HCT116 (cell line): ENCODE measurements around the gene TSPYL6. TPM values are rescaled to one million over a fixed set of nuclear protein-coding genes. Genes with fewer than 3 reads are reported as not detected.

Source experiments
- ATAC-seq: fragments of 200-7000 bp; cut with Tn5 transposase; 2 replicates; pipeline ENCODE4 v1.9.1; 2020; ENCODE audit warnings: mild to moderate bottlenecking, moderate library complexity
- BruUV-seq: library from RNA; stranded (reverse); fragments of 400-500 nt; replicated peaks from 2 replicates; lab custom pipeline; 2021; lab: Mats Ljungman, UMichigan
- CTCF ChIA-PET: fragments of 300-600 bp; sonication (Branson Sonifier 250); formaldehyde crosslinking; loops from one replicate; lab custom pipeline; 2021; ENCODE audit warnings: antibody characterized with exemption; lab: Charles Lee
- POLR2A ChIA-PET: fragments of 300-600, 350-600 bp; sonication (Branson Sonifier 250); formaldehyde crosslinking; loops from one replicate; lab custom pipeline; 2021; ENCODE audit warnings: antibody characterized with exemption; lab: Charles Lee
- RAD21 ChIA-PET, 2 experiments: fragments of 300-600 bp; sonication (Branson Sonifier 250); formaldehyde crosslinking; loops; one replicate each; lab custom pipeline; 2023; ENCODE audit warnings: low total read pairs in 2 of 2; ENCODE audit not compliant: uncharacterized antibody in 2 of 2, unreplicated experiment in 2 of 2, low non-redundant PET in 1 of 2; lab: Charles Lee
- DNase-seq: peaks from one replicate; pipeline ENCODE4 v3.0.0-alpha.2; 2010; ENCODE audit warnings: low read depth, low spot score
- H2AFZ ChIP-seq: fragments of 200-600 bp; shearing (Covaris generic), sonication (generic); 2 replicates; pipeline ENCODE4 v1.6.1; 2017; ENCODE audit warnings: low read depth, mixed run types, mixed read lengths, antibody characterized with exemption, low read length; ENCODE audit not compliant: poor library complexity, severe bottlenecking
- H3K27ac ChIP-seq: 2 replicates; pipeline ENCODE4 v1.5.1; 2012; ENCODE audit warnings: low read depth, low read length
- H3K27me3 ChIP-seq: fragments of 200-600 bp; sonication (generic); 2 replicates; pipeline ENCODE4 v1.6.1; 2016; ENCODE audit warnings: mixed run types, low read length, mixed read lengths; ENCODE audit not compliant: insufficient read depth
- H3K36me3 ChIP-seq, 2 experiments: fragments of 200-500 bp in 1 of 2; fragments of 200-600 bp in 1 of 2; sonication (Bioruptor generic) in 1 of 2; sonication (generic) in 1 of 2; 2 replicates each; pipeline versions ENCODE4 v1.5.1 to v1.6.1; 2014 to 2016; ENCODE audit warnings: low read length in 2 of 2, inconsistent platforms in 1 of 2, mixed read lengths in 1 of 2, mixed run types in 1 of 2; ENCODE audit not compliant: insufficient read depth in 2 of 2, control insufficient read depth in 1 of 2
- H3K4me1 ChIP-seq, 2 experiments: fragments of 200-600 bp in 1 of 2; sonication (generic) in 1 of 2; 2 replicates each; pipeline versions ENCODE4 v1.5.1 to v1.6.1; 2012 to 2017; ENCODE audit warnings: low read length in 2 of 2, inconsistent platforms in 1 of 2, mild to moderate bottlenecking in 1 of 2, mixed read lengths in 1 of 2, mixed run types in 1 of 2, moderate library complexity in 1 of 2; ENCODE audit not compliant: insufficient read depth in 2 of 2, control insufficient read depth in 1 of 2
- H3K4me2 ChIP-seq: fragments of 200-600 bp; sonication (generic); 2 replicates; pipeline ENCODE4 v1.6.1; 2017; ENCODE audit warnings: mixed run types, low read length, mixed read lengths
- H3K4me3 ChIP-seq, 2 experiments: fragments of 200-600 bp in 1 of 2; sonication (generic) in 1 of 2; replicated peaks in 1 of 2; 2 replicates each; pipeline ENCODE4 v1.5.1; 2011 to 2016; ENCODE audit warnings: low read length in 2 of 2, control low read depth in 1 of 2, low read depth in 1 of 2, mild to moderate bottlenecking in 1 of 2, mixed read lengths in 1 of 2, mixed run types in 1 of 2
- H3K79me2 ChIP-seq: fragments of 200-600 bp; sonication (generic); 2 replicates; pipeline ENCODE4 v1.6.1; 2017; ENCODE audit warnings: mild to moderate bottlenecking, mixed run types, low read length, moderate library complexity, mixed read lengths; ENCODE audit not compliant: insufficient read depth
- H3K9ac ChIP-seq: fragments of 200-600 bp; sonication (generic); 2 replicates; pipeline ENCODE4 v1.6.1; 2016; ENCODE audit warnings: low read length, mixed read lengths
- H3K9me2 ChIP-seq: fragments of 200-600 bp; sonication (generic), shearing (Covaris generic); 2 replicates; pipeline ENCODE4 v1.6.1; 2017; ENCODE audit warnings: mixed run types, mild to moderate bottlenecking, moderate library complexity; ENCODE audit not compliant: insufficient read depth
- H3K9me3 ChIP-seq, 2 experiments: fragments of 200-500 bp in 1 of 2; fragments of 200-600 bp in 1 of 2; sonication (Bioruptor generic) in 1 of 2; sonication (generic) in 1 of 2; 2 replicates each; pipeline ENCODE4 v1.6.1; 2014 to 2017; ENCODE audit warnings: low read length in 2 of 2, mixed read lengths in 2 of 2, inconsistent platforms in 1 of 2, low read depth in 1 of 2, mild to moderate bottlenecking in 1 of 2, mixed run types in 1 of 2, moderate library complexity in 1 of 2; ENCODE audit not compliant: control insufficient read depth in 1 of 2, insufficient read depth in 1 of 2
- H4K20me1 ChIP-seq: fragments of 200-600 bp; sonication (generic), shearing (Covaris generic); 2 replicates; pipeline ENCODE4 v1.6.1; 2017; ENCODE audit warnings: mixed run types, mild to moderate bottlenecking, moderate library complexity; ENCODE audit not compliant: insufficient read depth
- CBX3 ChIP-seq: IDR thresholded peaks from 2 replicates; pipeline ENCODE4 v1.6.1; 2012; ENCODE audit warnings: low read depth
- EGR1 ChIP-seq: IDR thresholded peaks from 2 replicates; pipeline ENCODE4 v1.6.1; 2012; ENCODE audit warnings: low read depth
- ELF1 ChIP-seq: IDR thresholded peaks from 2 replicates; pipeline ENCODE4 v1.6.1; 2012; ENCODE audit warnings: low read depth, borderline replicate concordance
- EZH2 ChIP-seq: fragments of 200-600 bp; sonication (generic); IDR thresholded peaks from 2 replicates; pipeline ENCODE4 v1.6.1; 2017; ENCODE audit warnings: antibody characterized with exemption, mixed run types
- FOSL1 ChIP-seq: IDR thresholded peaks from 2 replicates; pipeline ENCODE4 v1.6.1; 2012; ENCODE audit warnings: low read depth
- JUND ChIP-seq: IDR thresholded peaks from 2 replicates; pipeline ENCODE4 v1.6.1; 2012
- POLR2A ChIP-seq: IDR thresholded peaks from 2 replicates; pipeline ENCODE4 v1.7.0; 2011; ENCODE audit warnings: borderline replicate concordance; ENCODE audit not compliant: insufficient read depth, insufficient read length; ENCODE audit errors: extremely low read depth
- POLR2AphosphoS5 ChIP-seq: IDR thresholded peaks from 2 replicates; pipeline ENCODE4 v1.6.1; 2011; ENCODE audit warnings: mild to moderate bottlenecking, low read depth, low read length, moderate library complexity
- RAD21 ChIP-seq: IDR thresholded peaks from 2 replicates; pipeline ENCODE4 v1.6.1; 2012; ENCODE audit warnings: low read depth, mild to moderate bottlenecking
- SP1 ChIP-seq: IDR thresholded peaks from 2 replicates; pipeline ENCODE4 v1.6.1; 2012; ENCODE audit warnings: low read depth
- SRF ChIP-seq: IDR thresholded peaks from 2 replicates; pipeline ENCODE4 v1.6.1; 2012; ENCODE audit warnings: low read depth
- intact Hi-C: fragments of 100-400 bp; cut with micrococcal nuclease; formaldehyde crosslinking; loops from 2 replicates; pipeline ENCODE4 v1.10.0; 2022
- total RNA-seq: library from RNA; stranded (reverse); gene quantifications from one replicate; pipeline ENCODE4 v1.2.1, GENCODE V29; 2021; ENCODE audit not compliant: unreplicated experiment
- TF ChIP-seq, protein P1 (sequence below): IDR thresholded peaks from 2 replicates; pipeline ENCODE4 v1.6.1; 2012; ENCODE audit warnings: low read depth
- TF ChIP-seq, protein P2 (sequence below): IDR thresholded peaks from 2 replicates; pipeline ENCODE4 v1.6.1; 2012
- TF ChIP-seq, protein P3 (sequence below): IDR thresholded peaks from 2 replicates; pipeline ENCODE4 v1.6.1; 2012
- TF ChIP-seq, protein P4 (sequence below): IDR thresholded peaks from 2 replicates; pipeline ENCODE4 v1.6.1; 2011; ENCODE audit warnings: mild to moderate bottlenecking, low read length, moderate library complexity; ENCODE audit not compliant: insufficient replicate concordance; ENCODE audit errors: extremely low read depth

Gene TSPYL6
- total RNA-seq, 1 experiment from 2014 or later = not detected

DNA sequence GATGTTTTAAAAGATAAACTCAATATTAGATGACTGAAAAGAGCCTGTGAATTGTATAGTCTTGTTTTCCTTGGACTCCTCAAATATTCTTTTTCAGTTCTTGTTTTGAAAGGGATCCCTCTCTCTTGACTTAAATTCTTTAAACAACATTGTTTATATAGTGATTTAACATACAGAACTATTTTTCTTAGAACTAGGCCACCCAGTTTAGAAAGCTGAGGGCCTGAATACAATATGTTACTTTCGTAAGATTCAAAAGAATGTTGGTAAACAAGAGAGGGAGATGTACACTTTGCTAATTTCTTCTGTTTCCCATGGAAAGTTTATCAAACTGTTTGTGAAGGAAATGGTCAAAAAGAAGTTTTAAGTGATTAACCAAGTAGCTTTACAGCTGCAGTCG, 5.5 kb upstream of the TSPYL6 start:
- DNase-seq = no peak
- Histone ChIP-seq H3K4me1 (no peaks in the 10 kb centered on the region), H3K9me2 (no peaks in the 10 kb centered on the region), H3K9me3 (no peaks in the 10 kb centered on the region), H3K4me2 (no peak overlapping the region), H3K27ac (no peak overlapping the region), H3K27me3 (no peaks in the 10 kb centered on the region), H4K20me1 (no peaks in the 10 kb centered on the region), H3K79me2 (no peaks in the 10 kb centered on the region), H3K9ac (no peak overlapping the region), H3K4me3 (no peak overlapping the region), H3K36me3 (no peaks in the 10 kb centered on the region), H2AFZ (no peak overlapping the region)
- intact Hi-C loops = no loop called here
- POLR2A ChIA-PET = no interaction called here
- no peak for ATAC-seq
- TF ChIP-seq, protein P1, sequence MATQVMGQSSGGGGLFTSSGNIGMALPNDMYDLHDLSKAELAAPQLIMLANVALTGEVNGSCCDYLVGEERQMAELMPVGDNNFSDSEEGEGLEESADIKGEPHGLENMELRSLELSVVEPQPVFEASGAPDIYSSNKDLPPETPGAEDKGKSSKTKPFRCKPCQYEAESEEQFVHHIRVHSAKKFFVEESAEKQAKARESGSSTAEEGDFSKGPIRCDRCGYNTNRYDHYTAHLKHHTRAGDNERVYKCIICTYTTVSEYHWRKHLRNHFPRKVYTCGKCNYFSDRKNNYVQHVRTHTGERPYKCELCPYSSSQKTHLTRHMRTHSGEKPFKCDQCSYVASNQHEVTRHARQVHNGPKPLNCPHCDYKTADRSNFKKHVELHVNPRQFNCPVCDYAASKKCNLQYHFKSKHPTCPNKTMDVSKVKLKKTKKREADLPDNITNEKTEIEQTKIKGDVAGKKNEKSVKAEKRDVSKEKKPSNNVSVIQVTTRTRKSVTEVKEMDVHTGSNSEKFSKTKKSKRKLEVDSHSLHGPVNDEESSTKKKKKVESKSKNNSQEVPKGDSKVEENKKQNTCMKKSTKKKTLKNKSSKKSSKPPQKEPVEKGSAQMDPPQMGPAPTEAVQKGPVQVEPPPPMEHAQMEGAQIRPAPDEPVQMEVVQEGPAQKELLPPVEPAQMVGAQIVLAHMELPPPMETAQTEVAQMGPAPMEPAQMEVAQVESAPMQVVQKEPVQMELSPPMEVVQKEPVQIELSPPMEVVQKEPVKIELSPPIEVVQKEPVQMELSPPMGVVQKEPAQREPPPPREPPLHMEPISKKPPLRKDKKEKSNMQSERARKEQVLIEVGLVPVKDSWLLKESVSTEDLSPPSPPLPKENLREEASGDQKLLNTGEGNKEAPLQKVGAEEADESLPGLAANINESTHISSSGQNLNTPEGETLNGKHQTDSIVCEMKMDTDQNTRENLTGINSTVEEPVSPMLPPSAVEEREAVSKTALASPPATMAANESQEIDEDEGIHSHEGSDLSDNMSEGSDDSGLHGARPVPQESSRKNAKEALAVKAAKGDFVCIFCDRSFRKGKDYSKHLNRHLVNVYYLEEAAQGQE = no peak
- TF ChIP-seq RAD21 (no peak), JUND (no peak), CBX3 (no peak), POLR2A (no peak), SRF (no peak), SP1 (no peak), EZH2 (no peak), EGR1 (no peak), ELF1 (no peak), FOSL1 (no peak), POLR2AphosphoS5 (no peak)
- TF ChIP-seq, protein P2, sequence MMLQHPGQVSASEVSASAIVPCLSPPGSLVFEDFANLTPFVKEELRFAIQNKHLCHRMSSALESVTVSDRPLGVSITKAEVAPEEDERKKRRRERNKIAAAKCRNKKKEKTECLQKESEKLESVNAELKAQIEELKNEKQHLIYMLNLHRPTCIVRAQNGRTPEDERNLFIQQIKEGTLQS = no peak
- TF ChIP-seq, protein P3, sequence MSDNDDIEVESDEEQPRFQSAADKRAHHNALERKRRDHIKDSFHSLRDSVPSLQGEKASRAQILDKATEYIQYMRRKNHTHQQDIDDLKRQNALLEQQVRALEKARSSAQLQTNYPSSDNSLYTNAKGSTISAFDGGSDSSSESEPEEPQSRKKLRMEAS = no peak
- TF ChIP-seq, protein P4, sequence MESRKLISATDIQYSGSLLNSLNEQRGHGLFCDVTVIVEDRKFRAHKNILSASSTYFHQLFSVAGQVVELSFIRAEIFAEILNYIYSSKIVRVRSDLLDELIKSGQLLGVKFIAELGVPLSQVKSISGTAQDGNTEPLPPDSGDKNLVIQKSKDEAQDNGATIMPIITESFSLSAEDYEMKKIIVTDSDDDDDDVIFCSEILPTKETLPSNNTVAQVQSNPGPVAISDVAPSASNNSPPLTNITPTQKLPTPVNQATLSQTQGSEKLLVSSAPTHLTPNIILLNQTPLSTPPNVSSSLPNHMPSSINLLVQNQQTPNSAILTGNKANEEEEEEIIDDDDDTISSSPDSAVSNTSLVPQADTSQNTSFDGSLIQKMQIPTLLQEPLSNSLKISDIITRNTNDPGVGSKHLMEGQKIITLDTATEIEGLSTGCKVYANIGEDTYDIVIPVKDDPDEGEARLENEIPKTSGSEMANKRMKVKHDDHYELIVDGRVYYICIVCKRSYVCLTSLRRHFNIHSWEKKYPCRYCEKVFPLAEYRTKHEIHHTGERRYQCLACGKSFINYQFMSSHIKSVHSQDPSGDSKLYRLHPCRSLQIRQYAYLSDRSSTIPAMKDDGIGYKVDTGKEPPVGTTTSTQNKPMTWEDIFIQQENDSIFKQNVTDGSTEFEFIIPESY = no peak
- BruUV-seq = no TSS peak
- CTCF ChIA-PET = no interaction called here
- RAD21 ChIA-PET = no interaction called here
